COLO829 (cell line): Measurements from ENCODE around the gene LTB4R.
A peak's percentile ranks its signal among the peaks of the same experiment; 100 is the strongest.
"Not testable (repeated sequence)": the region's sequence is repeated elsewhere in the genome, so short reads cannot be mapped to it uniquely, and the experiment has no call there.

Experiments used
- DNase-seq: peaks from one replicate; pipeline ENCODE4 v3.0.0; 2012; ENCODE audit warnings: low spot score

LTB4R gene

DNA sequence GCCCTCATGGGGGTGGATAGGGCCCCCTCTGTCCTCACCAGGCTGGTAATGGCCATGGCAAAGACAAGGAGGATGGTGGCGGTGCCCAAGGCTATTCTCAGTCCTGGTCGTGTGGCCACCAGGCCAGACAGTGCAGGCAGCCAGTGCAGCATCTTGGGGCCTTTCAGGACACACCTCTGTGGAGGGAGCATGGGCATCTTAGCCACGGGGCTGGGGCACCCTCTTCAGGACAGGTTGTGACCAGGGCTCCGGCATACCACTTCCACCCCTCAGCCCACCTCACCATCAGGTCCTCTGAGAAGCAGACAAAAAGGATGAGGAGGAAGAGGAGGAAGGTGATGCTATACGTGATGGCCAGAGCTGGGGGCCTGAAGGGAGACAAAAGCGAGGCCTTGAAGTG, 12.7 kb downstream of the LTB4R start:
- DNase-seq = no peak

DNA sequence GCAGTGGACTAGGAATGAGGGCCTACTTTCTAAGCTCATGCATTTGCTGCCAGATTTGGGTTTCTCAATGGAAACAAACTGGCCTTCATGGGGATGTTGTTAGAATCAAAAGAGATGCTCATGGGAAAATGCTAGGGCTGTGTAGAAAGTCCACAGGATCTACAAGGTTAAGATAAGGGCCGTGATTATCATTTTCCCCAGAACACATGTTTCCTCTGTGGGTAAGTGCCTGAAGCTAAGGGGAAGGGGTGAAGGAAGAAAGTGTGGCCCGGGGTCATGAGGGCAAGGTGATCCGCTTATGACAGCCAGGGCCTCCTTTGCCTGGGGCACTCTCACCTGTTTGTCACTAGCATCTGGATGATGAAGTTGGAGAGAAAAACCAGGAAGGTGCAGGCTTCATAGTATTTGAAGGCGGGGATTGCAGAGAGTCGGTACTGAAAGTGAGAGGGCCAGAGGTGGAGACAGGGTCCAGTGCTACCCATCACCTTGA, 13.8 kb downstream of the LTB4R start:
- no peak for DNase-seq

DNA sequence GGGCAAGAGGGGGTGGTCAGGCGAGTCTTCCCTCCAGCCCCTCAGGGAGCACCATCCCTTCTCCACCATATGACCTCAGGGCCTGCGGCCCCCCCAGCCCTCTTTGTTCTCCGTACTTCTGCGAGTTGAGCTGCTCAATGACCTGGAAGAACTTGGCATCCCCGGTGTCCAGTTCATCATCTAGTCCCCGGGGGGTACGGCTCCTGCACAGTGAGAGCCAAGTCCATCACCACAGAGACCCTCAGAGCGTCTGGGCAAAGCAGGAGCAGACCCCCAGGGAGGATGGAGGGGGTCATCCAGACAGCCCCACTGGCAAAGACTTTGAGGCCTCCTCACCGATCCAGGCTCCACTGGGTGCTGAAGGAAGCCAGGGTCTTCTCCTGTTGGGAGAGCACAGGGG, 14.7 kb downstream of the LTB4R start:
- DNase-seq = no peak

DNA sequence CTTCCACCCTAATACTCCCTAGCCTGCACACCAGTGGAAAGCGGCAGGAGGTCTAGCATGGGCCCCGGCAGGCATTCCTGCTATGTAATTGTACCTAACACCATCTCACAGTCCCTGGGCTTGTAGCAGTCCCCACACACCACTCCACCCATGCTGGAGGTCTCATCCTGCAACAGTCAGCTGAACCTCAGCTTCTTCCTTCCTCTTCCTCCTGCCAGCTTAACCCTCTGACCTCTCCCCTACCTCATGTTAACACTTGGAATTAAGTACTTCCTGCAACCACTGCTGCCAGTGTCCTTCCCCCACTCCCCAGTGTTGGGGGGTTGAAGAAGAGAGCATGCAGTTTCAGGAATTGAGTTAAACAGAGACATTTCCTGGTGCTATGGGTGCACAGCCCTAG, 16.0 kb downstream of the LTB4R start:
- DNase-seq = no peak

DNA sequence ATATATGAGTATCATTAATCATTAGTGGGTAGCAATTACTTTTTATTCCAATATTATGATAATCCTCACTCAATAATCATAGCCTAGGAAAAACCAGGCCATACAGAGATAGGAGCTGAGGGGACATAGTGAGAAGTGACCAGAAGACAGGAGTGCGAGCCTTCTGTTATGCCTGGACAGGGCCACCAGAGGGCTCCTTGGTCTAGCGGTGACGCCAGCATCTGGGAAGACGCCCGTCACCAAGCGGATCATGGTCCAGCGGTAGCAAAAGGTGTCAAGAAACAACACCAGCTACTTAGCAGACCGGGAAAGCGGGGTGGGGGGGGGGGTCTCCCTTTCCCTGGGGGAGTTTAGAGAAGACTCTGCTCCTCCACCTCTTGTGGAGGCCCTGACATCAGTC, 16.6 kb downstream of the LTB4R start:
- DNase-seq = not testable (repeated sequence)

DNA sequence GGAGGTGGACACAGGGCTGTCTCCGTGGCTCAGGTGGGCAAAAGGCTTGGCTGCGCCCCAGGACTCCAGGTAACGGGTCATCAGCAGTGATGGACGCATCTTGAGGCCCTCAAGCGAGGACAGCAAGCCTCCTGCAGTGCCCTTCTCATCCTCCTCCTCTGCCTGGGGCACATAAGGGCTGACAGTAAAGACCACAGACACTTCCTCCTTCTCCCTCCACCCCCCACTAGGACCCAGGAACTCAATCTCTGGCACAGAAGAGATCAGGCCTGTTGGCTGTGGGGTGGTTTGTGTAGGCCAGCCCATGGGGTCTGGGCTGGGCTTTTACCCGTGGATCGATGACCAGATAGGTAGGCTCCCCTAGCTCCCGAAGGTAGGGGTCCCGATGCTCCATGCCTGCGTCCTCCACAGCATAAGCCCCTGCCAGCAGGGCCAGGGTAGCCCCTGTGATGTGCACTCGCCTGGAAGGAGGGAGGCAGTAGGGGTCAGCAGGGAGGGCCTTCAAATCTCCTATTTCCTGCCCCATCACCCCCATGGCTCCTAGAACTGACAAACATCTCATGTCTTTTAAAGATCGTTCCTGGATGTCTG, 17.9 kb downstream of the LTB4R start:
- DNase-seq = no peak

DNA sequence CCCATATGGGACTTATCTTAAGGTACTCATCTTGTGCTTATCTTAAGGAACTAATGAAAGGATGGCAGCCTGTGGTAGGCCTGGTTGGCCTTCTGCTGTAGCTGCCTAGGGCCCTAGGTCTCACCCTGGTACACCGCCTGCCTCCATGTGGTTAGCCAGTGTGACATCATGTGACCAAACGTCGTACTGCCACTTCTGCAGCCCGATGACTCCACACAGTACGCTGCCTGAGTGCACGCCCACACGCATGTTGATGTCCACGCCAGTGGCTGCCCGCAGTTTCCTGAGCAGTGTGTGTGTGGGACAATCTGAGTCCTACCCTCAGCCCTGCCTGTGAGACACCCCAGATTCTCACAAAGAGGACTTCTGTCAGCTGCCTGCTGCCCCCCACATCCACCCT, 18.4 kb downstream of the LTB4R start:
- DNase-seq = no peak

DNA sequence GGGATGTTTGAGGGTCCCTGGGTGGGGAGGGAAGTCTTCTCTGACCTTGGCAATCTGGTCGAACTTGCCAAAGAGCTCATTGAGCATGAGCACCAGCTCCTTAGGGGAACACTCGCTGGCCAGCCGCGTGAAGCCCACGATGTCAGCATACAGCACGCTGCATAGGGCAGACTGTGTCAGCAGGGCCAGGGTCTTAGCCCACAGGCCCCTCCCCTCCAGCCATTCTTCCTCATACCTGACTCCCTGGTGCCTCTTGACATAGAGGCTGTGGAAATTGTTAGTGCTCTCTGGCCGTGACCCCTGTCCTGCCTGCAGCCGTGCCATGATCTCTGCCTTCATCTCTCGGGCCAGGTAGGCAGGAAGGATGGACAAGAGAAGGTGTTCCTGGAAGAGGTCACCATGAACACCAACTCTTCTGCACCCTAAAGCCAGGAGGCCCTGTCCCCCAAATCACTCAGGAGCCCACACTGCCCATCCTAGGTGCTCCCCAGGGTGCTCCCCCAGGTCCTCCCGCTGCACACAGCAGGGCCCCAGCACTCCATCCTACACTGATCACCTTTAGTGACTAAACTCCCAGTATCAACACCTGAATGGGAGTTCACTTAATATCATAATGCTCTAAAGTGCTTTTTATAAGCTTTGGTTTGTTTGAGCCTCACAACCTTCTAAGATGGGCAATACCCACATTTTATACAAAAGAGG, 19.8 kb downstream of the LTB4R start:
- no peak for DNase-seq

DNA sequence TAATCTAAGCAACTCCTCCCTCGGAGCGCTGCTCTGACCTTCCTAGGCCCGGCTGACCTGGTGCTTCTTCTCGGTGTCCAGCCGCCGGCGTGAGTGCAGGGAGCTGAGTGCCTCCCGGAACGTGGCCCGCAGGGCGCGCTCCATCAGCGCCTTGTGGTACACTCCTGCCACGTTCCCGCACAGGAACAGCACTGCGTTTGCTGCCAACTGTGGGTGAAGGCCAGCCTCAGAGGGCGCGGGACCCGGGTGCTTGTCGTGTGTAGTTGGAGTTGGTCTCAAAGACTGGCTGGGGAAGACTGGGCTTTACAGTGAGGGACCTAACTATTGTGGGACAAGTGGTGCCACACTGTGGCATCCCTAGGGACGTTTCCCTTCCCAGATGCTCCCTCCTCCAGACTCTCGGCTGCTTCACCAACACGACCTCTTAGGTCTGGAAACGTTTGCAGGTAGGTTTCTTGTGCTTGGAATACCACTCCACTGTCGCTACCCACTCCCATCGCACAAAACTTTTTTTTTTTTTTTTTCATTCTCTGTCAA, 20.5 kb downstream of the LTB4R start:
- no peak for DNase-seq

DNA sequence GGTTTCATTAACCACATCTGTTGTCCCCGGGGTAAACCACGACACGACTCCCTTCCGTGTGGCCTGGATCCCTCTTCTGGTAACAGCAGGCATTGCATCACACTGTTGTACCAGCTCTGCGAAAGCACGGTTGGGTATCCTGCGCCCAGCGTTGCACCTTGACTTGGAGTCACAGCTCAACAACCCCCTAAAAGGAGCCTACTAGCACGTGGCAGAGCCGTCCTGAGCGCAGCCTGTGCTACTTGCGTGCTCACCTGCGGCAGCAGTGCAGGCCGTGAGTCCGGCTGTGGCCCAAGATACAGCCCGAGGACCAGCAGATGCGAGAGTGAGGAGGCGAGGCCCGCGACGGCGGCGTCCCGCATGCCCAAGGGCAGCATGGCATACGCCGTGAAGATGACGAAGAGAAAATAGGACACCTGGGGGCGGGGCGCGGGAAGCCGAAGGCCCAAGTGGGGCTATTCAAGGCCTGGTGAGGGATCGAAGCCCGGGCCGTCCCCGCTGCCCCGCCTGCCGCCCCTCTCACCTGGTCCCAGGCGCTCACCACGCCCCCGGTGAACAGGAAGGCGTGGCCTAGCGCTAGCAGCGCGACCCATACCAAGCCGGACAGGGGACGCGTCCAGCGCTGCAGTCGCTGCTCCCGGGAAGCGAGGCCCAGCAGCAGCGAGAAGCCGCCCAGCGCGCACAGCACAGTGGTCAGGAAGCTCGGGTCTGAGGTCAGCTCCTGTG, 21.1 kb downstream of the LTB4R start:
- DNase-seq = peak; percentile 60

DNA sequence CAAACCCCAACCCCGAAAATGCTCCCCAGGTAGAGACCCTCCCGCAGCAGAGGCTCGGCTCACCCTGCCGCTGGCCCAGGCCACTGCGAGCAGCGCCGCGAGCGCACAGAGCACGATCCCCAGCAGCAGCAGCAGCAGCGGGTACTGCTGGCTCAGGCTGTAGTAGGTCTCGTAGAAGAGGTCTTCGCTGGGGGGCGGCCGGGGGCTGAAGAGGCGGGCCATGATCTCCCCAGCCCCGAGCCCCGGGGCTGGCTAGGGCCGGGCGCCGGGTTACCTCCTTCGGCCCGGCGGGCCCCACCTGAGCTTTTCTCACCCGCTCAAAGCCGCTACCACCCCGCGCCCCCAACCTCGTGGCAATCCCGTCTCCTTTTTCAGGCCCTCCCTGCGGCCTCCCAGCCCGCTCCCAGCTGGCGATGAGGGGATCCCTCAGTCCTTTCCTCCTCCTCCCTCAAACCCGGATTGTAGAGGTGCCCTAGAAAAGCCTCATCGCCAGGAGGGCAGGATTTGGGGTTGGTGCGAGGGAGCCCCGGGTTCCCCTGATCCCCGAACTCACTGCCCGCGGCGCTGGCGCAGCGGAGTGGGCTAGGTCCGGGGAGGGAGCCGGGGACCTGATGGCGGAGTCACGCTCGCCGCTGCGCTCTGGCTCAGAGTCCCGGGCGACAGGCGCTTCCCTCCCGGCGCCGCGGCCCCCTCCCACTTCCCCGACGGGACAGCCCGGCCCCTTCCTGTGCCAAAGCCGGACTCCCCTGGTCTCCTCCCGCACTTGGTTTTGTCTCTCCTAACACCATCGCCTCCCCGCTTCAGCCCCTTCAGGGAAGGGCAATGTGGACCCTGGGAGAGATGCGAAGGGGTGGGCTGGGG, 23.4 kb downstream of the LTB4R start, which contains the start of gene ADCY4:
Gene ADCY4, minus strand, starts transcription at position 641 of the 861 bp plus-strand sequence. Its CDS starts 419 bp downstream, at position 222.
- DNase-seq = no peak

DNA sequence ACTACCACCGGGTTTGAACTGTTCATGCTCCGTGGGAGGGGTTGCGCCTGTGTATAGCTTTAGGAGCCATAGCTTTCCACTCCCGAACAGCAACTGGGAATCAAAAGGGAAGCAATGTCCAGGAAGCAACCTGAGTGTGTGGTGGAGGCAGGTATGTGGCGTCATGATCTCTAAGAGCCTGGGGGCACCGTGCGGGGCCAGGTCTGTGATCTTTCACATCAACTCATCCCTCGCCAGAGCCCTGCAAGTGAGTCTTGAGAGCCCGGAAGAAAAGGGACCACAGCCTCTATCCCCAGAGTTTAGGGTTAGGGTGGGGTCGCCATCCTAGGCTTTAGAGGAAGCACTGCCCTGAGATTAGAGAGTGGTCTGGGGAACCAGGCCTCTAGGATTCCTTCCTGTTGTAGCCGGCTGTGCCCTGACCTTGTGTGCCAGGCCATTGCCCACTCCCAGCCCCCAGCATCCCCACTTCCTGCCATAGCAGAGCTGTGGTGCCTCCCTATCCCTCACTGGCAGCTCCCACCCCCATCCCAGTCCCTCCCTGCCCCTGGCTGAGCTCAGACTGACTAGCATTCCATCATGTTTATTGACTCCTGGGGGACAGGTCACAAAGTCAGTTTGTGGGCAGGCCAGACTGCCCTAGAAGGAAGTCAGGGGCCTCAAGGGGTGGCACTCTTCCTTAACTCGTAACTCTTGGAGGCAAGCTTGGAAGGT, 24.3 kb downstream of the LTB4R start:
- DNase-seq = no peak

DNA sequence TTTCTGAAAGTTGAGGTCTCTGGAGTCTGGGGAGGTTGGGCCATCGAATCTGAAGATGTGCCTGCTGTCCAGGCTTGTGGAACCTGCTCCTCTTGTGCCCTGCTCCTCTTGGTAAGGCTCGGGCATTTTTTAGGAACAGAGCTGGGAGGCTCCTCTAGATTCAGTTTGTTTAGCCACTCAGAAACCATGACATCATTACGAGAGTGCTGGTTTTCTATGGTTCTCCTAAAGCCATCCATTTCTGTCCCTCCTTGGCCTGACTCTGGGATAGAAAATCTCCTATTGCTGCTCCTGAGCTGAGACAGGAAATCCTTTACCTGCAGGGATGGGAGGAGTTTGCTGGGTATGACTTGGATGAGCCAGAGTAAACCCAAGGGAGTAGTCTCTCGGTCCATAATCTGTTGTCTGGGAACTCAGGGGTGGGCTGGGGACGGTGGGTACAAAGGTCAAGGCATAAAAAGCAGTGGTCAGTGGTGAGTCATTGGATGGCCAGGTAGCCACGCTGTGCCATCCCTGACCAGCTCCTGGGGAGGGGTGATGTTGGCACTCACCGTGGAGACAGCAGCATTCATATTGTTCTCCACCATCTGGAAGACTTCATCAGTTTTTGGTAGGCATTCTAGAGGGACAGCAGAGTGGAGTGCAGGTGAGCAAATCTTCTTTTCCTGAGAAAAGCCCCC, 26.0 kb downstream of the LTB4R start:
- DNase-seq = no peak

DNA sequence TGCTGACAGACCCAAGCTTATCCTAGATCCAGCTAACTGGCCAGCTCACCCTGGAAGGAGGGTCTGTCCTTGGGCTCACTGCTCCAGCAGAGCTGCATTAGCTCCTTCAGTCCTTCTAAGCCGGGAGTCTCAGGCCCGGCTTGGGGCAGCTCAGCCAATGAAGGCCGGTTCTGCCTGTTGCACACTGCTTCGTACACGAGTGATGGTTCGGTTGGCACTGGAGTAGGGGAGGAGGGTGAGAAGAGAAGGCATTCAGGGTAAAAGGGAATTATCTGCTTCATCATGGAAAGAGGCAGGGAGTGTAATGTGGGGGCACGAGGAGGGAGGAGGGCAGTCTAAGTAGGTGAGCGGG, 26.5 kb downstream of the LTB4R start:
- no peak for DNase-seq

DNA sequence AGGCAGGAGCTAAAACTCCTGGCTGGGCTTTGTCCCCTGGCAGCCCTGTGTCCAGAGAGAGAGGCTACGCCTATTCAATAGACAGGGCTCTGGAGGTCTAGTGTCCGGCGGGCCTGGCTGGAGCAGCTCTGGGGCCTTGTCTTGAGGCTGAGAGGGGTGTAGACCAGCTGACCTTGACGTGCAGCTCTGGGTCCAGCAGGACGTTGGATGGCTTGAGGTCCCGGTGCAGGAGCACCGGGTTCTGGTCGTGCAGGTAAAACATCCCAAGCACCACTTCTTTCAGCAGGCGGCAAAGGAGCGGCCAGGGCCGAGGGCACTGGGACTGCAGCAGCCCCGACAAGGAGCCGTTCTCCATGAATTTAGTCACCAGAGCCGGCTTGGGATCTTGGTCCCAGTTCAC, 27.5 kb downstream of the LTB4R start:
- DNase-seq = no peak

DNA sequence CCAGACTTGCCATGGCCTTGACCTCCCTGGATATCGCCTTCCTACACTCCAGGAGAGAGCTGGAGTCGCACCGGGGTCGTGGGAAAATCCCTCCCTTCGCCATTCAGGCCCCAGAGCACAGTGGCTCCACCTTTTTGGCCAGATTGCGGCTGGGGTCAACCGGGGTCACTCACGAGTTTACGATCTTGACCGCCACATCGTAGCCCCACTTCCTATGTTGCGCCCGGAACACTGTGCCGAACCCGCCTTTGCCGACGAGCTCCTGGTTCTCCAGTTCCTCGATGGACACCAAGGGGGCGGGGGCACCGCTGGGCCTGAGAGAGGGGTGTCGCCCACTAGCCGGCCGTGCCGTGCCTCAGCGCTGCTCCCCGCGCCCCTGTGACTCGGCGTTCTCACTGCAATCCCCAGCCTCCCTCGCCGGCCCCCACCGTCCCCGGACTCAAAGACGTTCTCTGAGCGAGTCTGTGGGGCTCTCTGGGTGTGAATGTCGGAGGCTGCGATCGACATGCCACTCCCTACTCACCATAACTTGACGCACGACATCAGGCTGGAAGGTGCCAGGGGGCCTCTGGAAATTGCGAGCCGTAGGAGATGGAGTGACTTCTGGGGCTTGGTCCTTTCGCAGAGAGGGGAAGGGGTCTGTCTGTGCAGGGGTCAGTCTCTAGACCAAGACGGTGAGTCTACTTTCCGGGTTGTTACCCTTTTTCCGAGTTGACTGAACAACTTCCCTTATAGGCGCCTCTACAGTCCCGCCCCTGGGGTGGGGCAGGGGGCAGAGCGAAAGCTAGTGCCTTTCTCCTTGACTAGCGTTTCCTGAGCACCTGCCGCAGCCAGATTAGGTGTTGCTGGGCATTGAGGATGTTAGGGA, 28.2 kb downstream of the LTB4R start, which contains the start of gene RIPK3:
Gene RIPK3, minus strand, starts transcription at position 708 of the 868 bp plus-strand sequence. Its CDS starts 165 bp downstream, at position 543.
- DNase-seq = no peak

DNA sequence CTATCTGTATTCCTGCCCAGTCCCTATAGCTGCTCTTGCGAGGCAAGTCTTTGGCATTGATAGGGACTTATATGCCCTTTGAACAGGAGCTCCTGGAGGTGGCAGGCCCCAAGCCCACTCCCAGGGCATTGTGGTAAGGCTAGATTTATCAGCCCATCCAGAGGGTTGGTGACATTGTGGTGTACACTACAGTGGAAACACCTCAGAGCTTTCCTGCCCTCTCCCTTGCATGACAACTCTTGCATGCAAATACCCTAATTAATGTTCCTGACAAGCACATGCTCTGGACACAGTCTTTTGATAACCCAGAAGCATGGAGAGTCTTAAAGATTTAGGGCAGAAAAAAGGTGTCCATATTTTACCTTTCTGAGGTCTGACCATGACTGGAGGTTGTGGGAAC, 29.3 kb downstream of the LTB4R start:
- no peak for DNase-seq

DNA sequence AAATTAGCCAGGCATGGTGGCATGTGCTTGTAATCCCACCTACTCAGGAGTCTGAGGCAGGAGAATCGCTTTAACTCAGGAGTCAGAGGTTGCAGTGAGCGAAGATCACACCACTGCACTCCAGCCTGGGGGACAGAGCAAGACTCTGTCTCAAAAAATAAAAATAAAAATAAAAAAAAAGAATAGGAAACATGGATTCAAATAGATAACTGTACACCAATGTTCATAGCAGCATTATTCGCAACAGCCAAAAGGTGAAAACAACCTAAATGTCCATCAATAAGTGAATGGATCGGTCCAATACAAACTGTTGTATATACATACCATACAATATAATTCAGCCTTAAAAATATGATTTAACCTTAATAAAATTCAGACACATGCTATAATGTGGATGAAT, 31.6 kb downstream of the LTB4R start:
- DNase-seq = no peak

DNA sequence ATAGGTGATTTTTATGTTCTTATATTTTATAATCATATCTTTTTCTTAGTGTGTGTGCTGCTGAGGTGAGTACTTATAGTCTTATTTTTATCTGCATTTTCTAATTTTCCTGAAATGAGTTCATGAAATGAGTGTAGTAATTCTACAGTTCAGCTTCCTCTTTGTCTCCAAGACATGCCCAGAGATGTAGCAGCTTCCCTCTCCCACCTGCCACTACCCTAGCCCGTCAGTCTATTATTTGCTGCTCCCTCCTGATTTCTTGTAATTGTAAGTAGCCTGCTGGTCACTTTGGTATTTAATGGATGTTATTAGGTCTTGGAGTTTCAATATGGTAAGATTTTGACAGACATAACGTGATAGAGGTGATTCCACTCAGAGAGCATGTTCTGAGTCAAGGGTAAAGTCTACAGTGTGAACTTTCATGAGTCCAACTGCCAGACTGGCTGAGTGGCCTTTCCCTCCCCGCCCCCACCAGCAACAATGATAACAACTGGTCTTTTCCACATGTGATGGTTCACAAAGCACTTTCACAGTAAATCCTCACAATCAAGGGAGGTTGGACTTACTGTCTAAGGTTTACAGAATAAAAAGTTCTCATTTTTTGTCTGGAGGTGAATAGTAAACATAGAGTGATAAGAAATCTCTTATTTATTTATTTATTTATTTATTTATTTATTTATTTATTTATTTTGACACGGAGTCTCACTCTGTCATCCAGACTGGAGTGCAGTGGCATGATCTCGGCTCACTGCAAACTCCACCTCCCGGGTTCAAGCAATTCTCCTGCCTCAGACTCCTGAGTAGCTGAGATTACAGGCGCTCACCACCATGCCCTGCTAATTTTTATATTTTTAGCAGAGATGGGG, 32.7 kb downstream of the LTB4R start:
- DNase-seq = no peak
